HG02870 (cell line): ENCODE results near the gene SORCS2.

Experiments
- ATAC-seq: cut with Tn5 transposase; IDR thresholded peaks from one replicate; pipeline ENCODE4 v1.9.1; 2021; ENCODE audit warnings: mild to moderate bottlenecking, moderate library complexity; ENCODE audit not compliant: unreplicated experiment

SORCS2 gene

DNA sequence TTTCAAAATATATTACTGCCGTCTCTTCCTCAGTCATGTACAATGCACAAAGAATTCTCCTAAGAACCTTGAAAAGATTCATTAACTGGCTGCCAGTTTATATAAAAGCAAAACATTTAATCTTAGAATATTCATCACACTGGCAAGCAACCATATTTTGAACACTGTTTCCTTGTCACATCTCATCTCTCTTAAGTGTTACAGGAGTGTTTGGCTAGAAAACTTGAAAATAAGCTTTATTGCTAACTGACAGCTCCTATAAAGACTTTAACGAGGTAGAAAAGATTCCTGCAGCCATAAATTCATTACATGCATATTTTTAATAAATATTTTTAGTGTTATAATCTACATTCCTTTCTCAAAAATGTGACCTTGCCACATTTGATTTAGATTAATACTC lies 597.7 kb downstream of the SORCS2 start:
- ATAC-seq: no peak

DNA sequence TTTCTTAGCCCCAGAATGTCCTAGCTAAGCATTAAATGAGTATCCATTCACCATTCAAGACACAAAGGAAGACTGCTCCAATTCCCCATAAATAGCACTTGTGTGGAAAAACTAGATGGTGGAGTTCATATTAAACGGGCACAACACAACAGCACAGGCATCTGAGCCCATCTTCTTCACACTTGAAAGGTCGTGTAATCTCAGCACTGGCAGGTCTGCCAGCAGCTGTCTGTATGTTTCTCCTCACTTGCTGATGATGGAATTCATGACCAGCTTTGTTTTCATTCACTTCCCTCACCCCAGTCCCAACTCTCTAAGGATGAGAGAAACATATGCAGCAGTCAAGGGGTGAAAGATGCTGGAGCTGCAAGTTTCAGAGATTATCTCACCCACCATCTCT lies 598.7 kb downstream of the SORCS2 start:
- ATAC-seq: no peak
